Measurements from ENCODE around the gene ATP1B2. TPM values are rescaled to one million over a fixed set of nuclear protein-coding genes. Genes with fewer than 3 reads are reported as not detected.

The ATP1B2 gene
- total and polyA plus RNA-seq, 9 of the 15 experiments (the other 6 are each of a cell fraction or from before 2014, with no cell fraction given), result 0.23 to 6.0 (median 0.99) TPM

DNA sequence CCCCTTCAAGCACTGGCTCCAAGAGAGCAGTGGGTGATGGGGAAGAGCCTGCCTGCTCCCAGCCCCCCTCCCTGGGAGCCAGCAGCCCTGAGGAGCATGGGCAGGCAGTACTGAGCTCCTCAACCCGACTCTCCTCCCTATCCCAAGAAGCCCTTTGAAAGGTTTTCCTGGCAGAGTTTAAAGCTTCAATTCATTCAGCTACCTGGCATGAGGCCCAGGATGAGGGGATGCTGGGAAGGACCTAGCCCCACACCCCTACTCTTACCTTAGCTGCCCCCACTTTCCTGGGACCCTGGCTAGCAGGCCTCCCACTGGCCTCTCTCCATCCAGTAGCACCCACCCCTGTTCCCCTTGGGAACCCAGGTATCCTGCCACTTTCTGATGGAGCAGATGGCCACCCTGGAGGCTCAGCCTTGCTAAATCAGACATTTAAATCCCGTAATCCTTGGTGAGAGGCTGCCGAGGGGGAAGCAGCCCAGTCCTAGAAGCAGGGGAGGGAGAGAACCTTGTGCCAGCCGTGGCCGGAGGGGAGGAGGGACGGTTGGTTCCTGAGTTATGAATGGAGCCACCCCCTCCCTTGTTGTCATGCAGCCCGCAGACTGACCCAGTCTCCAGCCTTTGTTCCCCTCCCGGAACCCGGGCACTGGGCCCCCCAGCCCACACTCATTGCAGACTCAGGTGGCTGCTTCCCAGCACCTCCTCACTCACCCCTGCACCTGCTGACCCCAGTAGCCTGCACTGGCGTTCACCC lies 17.1 kb downstream of the ATP1B2 start (continued):
- no peak for TF ChIP-seq AFF4 (CRISPR knock-in tag; IDR thresholded peaks at IDR 0.05)
- TF ChIP-seq SMAD2 (IDR thresholded peaks at IDR 0.05; ENCODE audit: low read depth, low read length), result no peak
- TF ChIP-seq NEUROD1 (IDR thresholded peaks at IDR 0.05; ENCODE audit: borderline replicate concordance, low read depth, low read length, partially characterized antibody), result no peak
- TF ChIP-seq TSC22D4 (tag; IDR thresholded peaks at IDR 0.05), result no peak
- TF ChIP-seq ARID3B (CRISPR knock-in tag; IDR thresholded peaks at IDR 0.05; ENCODE audit: borderline replicate concordance), result no peak
- TF ChIP-seq, protein P1, sequence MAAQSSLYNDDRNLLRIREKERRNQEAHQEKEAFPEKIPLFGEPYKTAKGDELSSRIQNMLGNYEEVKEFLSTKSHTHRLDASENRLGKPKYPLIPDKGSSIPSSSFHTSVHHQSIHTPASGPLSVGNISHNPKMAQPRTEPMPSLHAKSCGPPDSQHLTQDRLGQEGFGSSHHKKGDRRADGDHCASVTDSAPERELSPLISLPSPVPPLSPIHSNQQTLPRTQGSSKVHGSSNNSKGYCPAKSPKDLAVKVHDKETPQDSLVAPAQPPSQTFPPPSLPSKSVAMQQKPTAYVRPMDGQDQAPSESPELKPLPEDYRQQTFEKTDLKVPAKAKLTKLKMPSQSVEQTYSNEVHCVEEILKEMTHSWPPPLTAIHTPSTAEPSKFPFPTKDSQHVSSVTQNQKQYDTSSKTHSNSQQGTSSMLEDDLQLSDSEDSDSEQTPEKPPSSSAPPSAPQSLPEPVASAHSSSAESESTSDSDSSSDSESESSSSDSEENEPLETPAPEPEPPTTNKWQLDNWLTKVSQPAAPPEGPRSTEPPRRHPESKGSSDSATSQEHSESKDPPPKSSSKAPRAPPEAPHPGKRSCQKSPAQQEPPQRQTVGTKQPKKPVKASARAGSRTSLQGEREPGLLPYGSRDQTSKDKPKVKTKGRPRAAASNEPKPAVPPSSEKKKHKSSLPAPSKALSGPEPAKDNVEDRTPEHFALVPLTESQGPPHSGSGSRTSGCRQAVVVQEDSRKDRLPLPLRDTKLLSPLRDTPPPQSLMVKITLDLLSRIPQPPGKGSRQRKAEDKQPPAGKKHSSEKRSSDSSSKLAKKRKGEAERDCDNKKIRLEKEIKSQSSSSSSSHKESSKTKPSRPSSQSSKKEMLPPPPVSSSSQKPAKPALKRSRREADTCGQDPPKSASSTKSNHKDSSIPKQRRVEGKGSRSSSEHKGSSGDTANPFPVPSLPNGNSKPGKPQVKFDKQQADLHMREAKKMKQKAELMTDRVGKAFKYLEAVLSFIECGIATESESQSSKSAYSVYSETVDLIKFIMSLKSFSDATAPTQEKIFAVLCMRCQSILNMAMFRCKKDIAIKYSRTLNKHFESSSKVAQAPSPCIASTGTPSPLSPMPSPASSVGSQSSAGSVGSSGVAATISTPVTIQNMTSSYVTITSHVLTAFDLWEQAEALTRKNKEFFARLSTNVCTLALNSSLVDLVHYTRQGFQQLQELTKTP (IDR thresholded peaks at IDR 0.05; ENCODE audit: low read depth in 1 of 2, partially characterized antibody in 2 of 2), result no peak
- no peak for TF ChIP-seq CBFA2T3 (IDR thresholded peaks at IDR 0.05)
- no peak for TF ChIP-seq IRF1 (CRISPR knock-in tag; IDR thresholded peaks at IDR 0.05; ENCODE audit: borderline replicate concordance)
- TF ChIP-seq FOXK1 (CRISPR knock-in tag; IDR thresholded peaks at IDR 0.05; ENCODE audit: borderline replicate concordance), result no peak
- no peak for TF ChIP-seq ESRRA (IDR thresholded peaks at IDR 0.05; ENCODE audit: borderline replicate concordance, low read depth)
- TF ChIP-seq ETV6 (IDR thresholded peaks at IDR 0.05; ENCODE audit: borderline replicate concordance in 1 of 2, low read depth in 2 of 2, low read length in 1 of 2), result no peak
- TF ChIP-seq ETV6 (CRISPR knock-in tag; IDR thresholded peaks at IDR 0.05; ENCODE audit: borderline replicate concordance), result no peak
- TF ChIP-seq, protein P2, sequence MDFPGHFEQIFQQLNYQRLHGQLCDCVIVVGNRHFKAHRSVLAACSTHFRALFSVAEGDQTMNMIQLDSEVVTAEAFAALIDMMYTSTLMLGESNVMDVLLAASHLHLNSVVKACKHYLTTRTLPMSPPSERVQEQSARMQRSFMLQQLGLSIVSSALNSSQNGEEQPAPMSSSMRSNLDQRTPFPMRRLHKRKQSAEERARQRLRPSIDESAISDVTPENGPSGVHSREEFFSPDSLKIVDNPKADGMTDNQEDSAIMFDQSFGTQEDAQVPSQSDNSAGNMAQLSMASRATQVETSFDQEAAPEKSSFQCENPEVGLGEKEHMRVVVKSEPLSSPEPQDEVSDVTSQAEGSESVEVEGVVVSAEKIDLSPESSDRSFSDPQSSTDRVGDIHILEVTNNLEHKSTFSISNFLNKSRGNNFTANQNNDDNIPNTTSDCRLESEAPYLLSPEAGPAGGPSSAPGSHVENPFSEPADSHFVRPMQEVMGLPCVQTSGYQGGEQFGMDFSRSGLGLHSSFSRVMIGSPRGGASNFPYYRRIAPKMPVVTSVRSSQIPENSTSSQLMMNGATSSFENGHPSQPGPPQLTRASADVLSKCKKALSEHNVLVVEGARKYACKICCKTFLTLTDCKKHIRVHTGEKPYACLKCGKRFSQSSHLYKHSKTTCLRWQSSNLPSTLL (IDR thresholded peaks at IDR 0.05), result no peak
